PC-3 (cell line): ENCODE results near the gene LYVE1. TPM values are rescaled to one million over a fixed set of nuclear protein-coding genes. Genes with fewer than 3 reads are reported as not detected.

Experiments used
- ATAC-seq: fragments of 200-7000 bp; cut with Tn5 transposase; 2 replicates; pipeline ENCODE4 v1.9.1; 2020; ENCODE audit warnings: mild to moderate bottlenecking, moderate library complexity
- BruUV-seq: library from RNA; stranded (reverse); fragments of 400-500 nt; replicated peaks from 2 replicates; lab custom pipeline; 2021; lab: Mats Ljungman, UMichigan
- CTCF ChIA-PET: fragments of 300-600 bp; sonication (Branson Sonifier 250); formaldehyde crosslinking; loops from one replicate; lab custom pipeline; 2022; ENCODE audit warnings: antibody characterized with exemption; lab: Charles Lee
- POLR2A ChIA-PET: fragments of 300-600 bp; sonication (Branson Sonifier 250); formaldehyde crosslinking; loops from one replicate; lab custom pipeline; 2022; ENCODE audit warnings: antibody characterized with exemption; ENCODE audit not compliant: unreplicated experiment; lab: Charles Lee
- DNase-seq: peaks from one replicate; pipeline ENCODE4 v3.0.0-alpha.2; 2015
- H2AFZ ChIP-seq: fragments of 300-600 bp; sonication (generic); 2 replicates; pipeline ENCODE4 v1.6.0; 2016; ENCODE audit warnings: antibody characterized with exemption, low read length
- H3F3A ChIP-seq: fragments of 300-600 bp; sonication (generic); one replicate; pipeline ENCODE4 v1.6.0; 2017; ENCODE audit warnings: antibody characterized with exemption, low read length, control low read depth, mild to moderate bottlenecking; ENCODE audit not compliant: unreplicated experiment
- H3K27ac ChIP-seq: fragments of 300-600 bp; sonication (generic); 2 replicates; pipeline ENCODE4 v1.5.1; 2016; ENCODE audit warnings: mild to moderate bottlenecking, low read length
- H3K27me3 ChIP-seq: fragments of 300-600 bp; sonication (generic); 2 replicates; pipeline ENCODE4 v1.6.1; 2016; ENCODE audit warnings: low read length, mixed read lengths
- H3K36me3 ChIP-seq: fragments of 300-600 bp; sonication (generic); 2 replicates; pipeline ENCODE4 v1.6.1; 2016; ENCODE audit warnings: low read depth, mixed run types, low read length, mixed read lengths
- H3K4me1 ChIP-seq: fragments of 300-600 bp; sonication (generic); 2 replicates; pipeline ENCODE4 v1.5.1; 2016; ENCODE audit warnings: low read length; ENCODE audit not compliant: insufficient read depth
- H3K4me2 ChIP-seq: fragments of 300-600 bp; sonication (generic); 2 replicates; pipeline ENCODE4 v1.6.0; 2016; ENCODE audit warnings: low read length
- H3K4me3 ChIP-seq: fragments of 300-600 bp; sonication (generic); 2 replicates; pipeline ENCODE4 v1.5.1; 2016; ENCODE audit warnings: mild to moderate bottlenecking, low read length, mixed read lengths
- H3K79me2 ChIP-seq: fragments of 300-600 bp; sonication (generic); 2 replicates; pipeline ENCODE4 v1.6.1; 2017; ENCODE audit warnings: low read length, mixed read lengths
- H3K9ac ChIP-seq: fragments of 300-600 bp; sonication (generic); 2 replicates; pipeline ENCODE4 v1.6.0; 2016; ENCODE audit warnings: mild to moderate bottlenecking, low read length
- H3K9me2 ChIP-seq: fragments of 300-600 bp; sonication (generic); replicated peaks from 2 replicates; pipeline ENCODE4 v1.6.1; 2016; ENCODE audit warnings: mixed run types, low read length, mixed read lengths
- H3K9me3 ChIP-seq: fragments of 300-600 bp; sonication (generic); 2 replicates; pipeline ENCODE4 v1.6.1; 2016; ENCODE audit warnings: low read length, mixed read lengths
- H4K20me1 ChIP-seq: fragments of 300-600 bp; sonication (generic); 2 replicates; pipeline ENCODE4 v1.6.1; 2016; ENCODE audit warnings: low read length, mixed read lengths
- CTCF ChIP-seq: fragments of 300-600 bp; sonication (generic); conservative IDR thresholded peaks from 2 replicates; pipeline ENCODE4 v1.5.1; 2017; ENCODE audit warnings: antibody characterized with exemption, low read depth, mild to moderate bottlenecking, low read length
- EZH2 ChIP-seq: fragments of 300-600 bp; sonication (generic); IDR thresholded peaks from one replicate; pipeline ENCODE4 v1.6.1; 2017; ENCODE audit warnings: antibody characterized with exemption, mild to moderate bottlenecking, low read length; ENCODE audit not compliant: unreplicated experiment
- EZH2phosphoT487 ChIP-seq: fragments of 300-600 bp; sonication (generic); IDR thresholded peaks from 2 replicates; pipeline ENCODE4 v1.6.1; 2018; ENCODE audit warnings: mild to moderate bottlenecking, antibody characterized with exemption, low read length, borderline replicate concordance
- intact Hi-C: fragments of 100-400 bp; cut with micrococcal nuclease; formaldehyde crosslinking; loops from 2 replicates; pipeline ENCODE4 v1.9.0; 2023
- total RNA-seq: library from RNA; depleted of rRNA; stranded (reverse); fragments of >200 nt; gene quantifications from 2 replicates; pipeline ENCODE4 v1.2.3, GENCODE V29; 2014

LYVE1 gene
- total RNA-seq, 1 experiment from 2014 or later, result not detected

- Histone ChIP-seq H3K4me3 (no peak overlapping the region), H3F3A (no peaks in the 10 kb centered on the region), H3K4me1 (peaks cover 17% of the 10 kb centered on the region), H3K9me3 (no peaks in the 10 kb centered on the region), H3K27me3 (no peaks in the 10 kb centered on the region), H3K9ac (no peak overlapping the region), H3K36me3 (no peaks in the 10 kb centered on the region), H3K27ac (no peak overlapping the region), H3K79me2 (peaks cover 8% of the 10 kb centered on the region), H3K4me2 (no peak overlapping the region), H2AFZ (no peak overlapping the region), H3K9me2 (no peaks in the 10 kb centered on the region), H4K20me1 (peaks cover 2% of the 10 kb centered on the region; the same call in 1 of the 2 replicates)
- ATAC-seq (no peak), DNase-seq (no peak)
- no TSS peak for BruUV-seq
- POLR2A ChIA-PET, result no interaction called here
- CTCF ChIA-PET, result no interaction called here
- intact Hi-C loops, result no loop called here
- TF ChIP-seq EZH2phosphoT487 (no peak), CTCF (no peak)
These were observed 23.7 kb downstream of the LYVE1 start for GRCh38 chr11:10544491-10545465.

GRCh38 chr11:10543782-10544181, 24.7 kb downstream of the LYVE1 start:
- Histone ChIP-seq H3K9me3 (no peaks in the 10 kb centered on the region), H3K9me2 (no peaks in the 10 kb centered on the region), H3K9ac (no peak overlapping the region), H3F3A (no peaks in the 10 kb centered on the region), H3K36me3 (no peaks in the 10 kb centered on the region), H3K4me3 (no peak overlapping the region), H3K4me1 (peaks cover 20% of the 10 kb centered on the region), H3K27ac (no peak overlapping the region), H3K4me2 (no peak overlapping the region), H3K27me3 (no peaks in the 10 kb centered on the region), H3K79me2 (peaks cover 16% of the 10 kb centered on the region), H4K20me1 (peaks cover 4% of the 10 kb centered on the region; the same call in 1 of the 2 replicates), H2AFZ (no peak overlapping the region)
- POLR2A ChIA-PET, result no interaction called here
- CTCF ChIA-PET, result no interaction called here
- intact Hi-C loops, result no loop called here
- BruUV-seq, result no TSS peak
- ATAC-seq (no peak), DNase-seq (no peak)
- TF ChIP-seq EZH2 (no peak), CTCF (no peak), EZH2phosphoT487 (no peak)

- Histone ChIP-seq H3K9ac (no peak overlapping the region), H3K79me2 (peaks cover 26% of the 10 kb centered on the region), H3K4me2 (no peak overlapping the region), H3K9me3 (no peaks in the 10 kb centered on the region), H3K4me1 (peaks cover 22% of the 10 kb centered on the region), H3K27ac (no peak overlapping the region), H4K20me1 (peaks cover 4% of the 10 kb centered on the region; the same call in 1 of the 2 replicates), H3F3A (no peaks in the 10 kb centered on the region), H3K27me3 (no peaks in the 10 kb centered on the region), H3K9me2 (no peaks in the 10 kb centered on the region), H3K4me3 (no peak overlapping the region), H3K36me3 (no peaks in the 10 kb centered on the region), H2AFZ (no peak overlapping the region)
- ATAC-seq (no peak), DNase-seq (no peak)
- BruUV-seq, result no TSS peak
- ChIA-PET CTCF (no interaction called here), POLR2A (no interaction called here)
- intact Hi-C loops, result no loop called here
- TF ChIP-seq EZH2phosphoT487 (no peak), EZH2 (no peak), CTCF (no peak)
These were observed 25.7 kb downstream of the LYVE1 start for GRCh38 chr11:10542776-10543175.
